Rectal smooth muscle tissue (tissue), 1 donor: Measurements from ENCODE around the gene TMED4.
A peak's percentile ranks its signal among the peaks of the same experiment; 100 is the strongest.
"Not testable (repeated sequence)": the region's sequence is repeated elsewhere in the genome, so short reads cannot be mapped to it uniquely, and the experiment has no call there.

Source experiments
- H3K27ac ChIP-seq: one replicate; pipeline ENCODE4 v1.7.0; 2013; ENCODE audit warnings: low read depth, low read length, inconsistent platforms
- H3K27me3 ChIP-seq: one replicate; pipeline ENCODE4 v1.7.0; 2013; ENCODE audit warnings: low read length; ENCODE audit not compliant: control insufficient read depth, insufficient read depth
- H3K36me3 ChIP-seq: one replicate; pipeline ENCODE4 v1.7.0; 2013; ENCODE audit warnings: low read length; ENCODE audit not compliant: control insufficient read depth, insufficient read depth
- H3K4me1 ChIP-seq: one replicate; pipeline ENCODE4 v1.7.0; 2013; ENCODE audit warnings: low read length; ENCODE audit not compliant: control insufficient read depth, insufficient read depth
- H3K4me3 ChIP-seq: one replicate; pipeline ENCODE4 v1.7.0; 2013; ENCODE audit warnings: low read length
- H3K9ac ChIP-seq: one replicate; pipeline ENCODE4 v1.7.0; 2013; ENCODE audit warnings: low read length

TMED4 gene

GRCh38 chr7:44573464-44574286 lies 8.4 kb downstream of the TMED4 start, which contains the start of gene DDX56:
Gene DDX56 (minus strand): TSS chr7:44573908. CDS start chr7:44573895, 13 bp downstream.
- Histone ChIP-seq H3K27ac (peak within 1 kb of the TSS; percentile 85), H3K9ac (peak within 1 kb of the TSS; percentile 81), H3K4me1 (peaks cover 6% of the 10 kb centered on the region), H3K36me3 (peaks cover 40% of the 10 kb centered on the region), H3K4me3 (peak within 1 kb of the TSS; percentile 82), H3K27me3 (no peaks in the 10 kb centered on the region)

GRCh38 chr7:44572771-44573170 lies 9.3 kb downstream of the TMED4 start:
- H3K36me3 ChIP-seq = peaks cover 44% of the 10 kb centered on the region

DNA sequence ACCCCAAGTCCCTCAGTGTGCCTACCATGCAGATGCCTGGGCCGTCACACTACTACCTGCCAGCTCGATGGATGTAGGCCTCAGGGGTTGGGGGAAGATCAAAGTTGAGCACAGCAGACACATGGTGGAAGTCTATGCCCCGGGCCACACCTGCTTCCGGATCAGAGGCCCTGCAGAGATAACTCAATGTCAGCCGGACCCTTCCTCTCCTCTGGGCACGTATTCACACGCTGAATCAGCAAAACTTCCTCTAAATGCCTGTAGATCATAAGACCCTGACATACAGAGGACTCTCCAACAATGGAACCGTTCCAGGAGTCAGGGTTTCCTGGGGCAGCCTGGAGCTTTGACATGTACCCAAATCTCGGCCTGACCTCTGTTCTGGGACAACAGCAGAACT lies 12.1 kb downstream of the TMED4 start:
- Histone ChIP-seq H3K27me3 (no peaks in the 10 kb centered on the region), H3K9ac (no peak overlapping the region), H3K36me3 (peaks cover 55% of the 10 kb centered on the region), H3K4me3 (no peak overlapping the region), H3K4me1 (peaks cover 6% of the 10 kb centered on the region), H3K27ac (no peak overlapping the region)

More at GRCh38 chr7:44572771-44573170, 9.3 kb downstream of the TMED4 start:
- peaks cover 6% of the 10 kb centered on the region for H3K4me1 ChIP-seq
- H3K27ac ChIP-seq = no peak overlapping the region
- no peaks in the 10 kb centered on the region for H3K27me3 ChIP-seq
- H3K9ac ChIP-seq = no peak overlapping the region
- peak overlapping the region; percentile 82 for H3K4me3 ChIP-seq

GRCh38 chr7:44568771-44569560 lies 13.1 kb downstream of the TMED4 start:
- H3K36me3 ChIP-seq = peaks cover 61% of the 10 kb centered on the region
- no peak overlapping the region for H3K4me3 ChIP-seq
- H3K4me1 ChIP-seq = peaks cover 6% of the 10 kb centered on the region
- H3K9ac ChIP-seq = no peak overlapping the region
- no peaks in the 10 kb centered on the region for H3K27me3 ChIP-seq
- no peak overlapping the region for H3K27ac ChIP-seq

DNA sequence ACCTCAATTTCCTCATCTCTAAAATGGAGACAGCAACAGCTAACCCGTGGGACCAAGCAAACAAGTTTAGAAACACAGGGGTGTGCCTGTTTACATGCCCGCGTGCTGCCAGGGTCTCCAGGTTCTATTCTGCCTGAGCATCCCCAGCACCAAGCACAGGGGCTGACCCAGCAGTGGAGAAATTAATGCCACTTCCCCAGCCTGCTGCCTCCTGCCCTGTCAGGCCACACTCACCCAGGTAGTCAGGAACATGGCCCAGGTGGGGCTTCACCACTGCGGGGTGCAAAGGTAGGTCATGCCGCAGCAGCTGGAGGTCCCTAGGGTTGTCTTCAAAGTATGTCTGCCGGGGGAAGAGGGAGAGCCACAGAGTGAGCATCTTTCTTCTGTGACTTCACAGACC lies 14.1 kb downstream of the TMED4 start:
- H3K9ac ChIP-seq = no peak overlapping the region
- H3K4me3 ChIP-seq = no peak overlapping the region
- peaks cover 61% of the 10 kb centered on the region for H3K36me3 ChIP-seq
- H3K27ac ChIP-seq = no peak overlapping the region
- H3K4me1 ChIP-seq = peaks cover 5% of the 10 kb centered on the region
- H3K27me3 ChIP-seq = no peaks in the 10 kb centered on the region

- Histone ChIP-seq H3K4me3 (no peak overlapping the region), H3K27me3 (no peaks in the 10 kb centered on the region), H3K36me3 (peaks cover 52% of the 10 kb centered on the region), H3K9ac (no peak overlapping the region), H3K27ac (no peak overlapping the region), H3K4me1 (no peaks in the 10 kb centered on the region)
Observed at GRCh38 chr7:44566680-44567079, 15.4 kb downstream of the TMED4 start.

- no peak overlapping the region for H3K9ac ChIP-seq
- H3K4me3 ChIP-seq = no peak overlapping the region
- H3K36me3 ChIP-seq = peaks cover 46% of the 10 kb centered on the region
- no peak overlapping the region for H3K27ac ChIP-seq
- no peaks in the 10 kb centered on the region for H3K4me1 ChIP-seq
- H3K27me3 ChIP-seq = no peaks in the 10 kb centered on the region
Observed at GRCh38 chr7:44565795-44566559, 16.1 kb downstream of the TMED4 start.

GRCh38 chr7:44565097-44565794 lies 16.8 kb downstream of the TMED4 start:
- Histone ChIP-seq H3K9ac (no peak overlapping the region), H3K36me3 (peaks cover 41% of the 10 kb centered on the region), H3K4me1 (no peaks in the 10 kb centered on the region), H3K27me3 (no peaks in the 10 kb centered on the region), H3K27ac (no peak overlapping the region), H3K4me3 (no peak overlapping the region)

DNA sequence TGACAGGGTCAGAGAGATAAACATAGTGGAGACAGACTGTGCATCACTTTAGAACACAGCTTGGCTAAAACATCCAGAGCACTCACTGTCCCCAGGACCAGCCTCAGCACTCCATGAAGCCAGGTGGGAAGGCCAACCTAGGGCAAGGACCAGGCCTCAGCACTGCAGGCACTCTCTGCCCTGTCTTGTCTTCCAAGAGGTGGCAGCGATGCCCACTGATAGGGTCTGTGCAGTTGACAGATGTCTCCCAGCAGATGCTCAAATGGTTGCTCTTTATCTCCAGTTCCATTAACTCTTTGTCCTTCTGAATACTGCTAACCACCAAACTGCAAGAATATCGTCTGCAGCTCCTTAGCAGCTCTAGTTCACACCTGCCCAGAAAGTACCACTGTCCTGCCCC lies 17.4 kb downstream of the TMED4 start:
- no peaks in the 10 kb centered on the region for H3K4me1 ChIP-seq
- no peaks in the 10 kb centered on the region for H3K27me3 ChIP-seq
- H3K27ac ChIP-seq = no peak overlapping the region
- no peak overlapping the region for H3K4me3 ChIP-seq
- peaks cover 35% of the 10 kb centered on the region for H3K36me3 ChIP-seq
- no peak overlapping the region for H3K9ac ChIP-seq

DNA sequence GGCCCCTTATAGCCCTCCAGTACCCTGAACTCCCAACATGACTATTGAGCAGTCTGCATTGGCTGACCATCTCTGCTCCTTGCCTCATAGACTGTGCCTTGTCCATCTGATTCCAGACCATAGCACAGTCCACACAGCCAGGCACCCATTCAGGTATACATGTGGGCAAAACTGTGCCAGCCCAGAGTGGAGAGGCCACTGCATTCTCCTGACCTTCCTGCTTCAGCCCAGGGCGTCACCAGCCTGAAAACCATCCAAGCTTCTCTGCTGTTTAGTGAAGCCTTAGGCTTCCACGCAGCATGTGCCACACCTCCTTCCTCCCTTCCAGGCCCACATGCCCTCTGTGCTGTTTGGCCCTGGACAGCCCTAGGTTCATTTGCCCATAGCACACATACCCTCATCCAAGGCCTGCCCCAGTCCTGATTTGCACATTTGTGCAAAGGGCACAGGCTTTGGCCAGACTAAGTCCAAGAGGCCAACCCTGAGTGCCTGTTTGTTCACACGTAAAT lies 18.8 kb downstream of the TMED4 start:
- Histone ChIP-seq H3K36me3 (peaks cover 21% of the 10 kb centered on the region), H3K4me1 (no peaks in the 10 kb centered on the region), H3K27me3 (no peaks in the 10 kb centered on the region), H3K9ac (no peak overlapping the region), H3K4me3 (no peak overlapping the region), H3K27ac (no peak overlapping the region)

- H3K27me3 ChIP-seq, H3K4me3 ChIP-seq, H3K9ac ChIP-seq, H3K4me1 ChIP-seq, H3K27ac ChIP-seq: not testable (repeated sequence)
- peaks cover 15% of the 10 kb centered on the region for H3K36me3 ChIP-seq
Observed at GRCh38 chr7:44562622-44562962, 19.4 kb downstream of the TMED4 start.
